Kidney (tissue), 14 donors: ENCODE results near the gene SPTBN5. TPM values are rescaled to one million over a fixed set of nuclear protein-coding genes. Genes with fewer than 3 reads are reported as not detected.

ENCODE experiments used
- DNase-seq, 5 donors: peaks; one replicate each; pipeline ENCODE4 v3.0.0-alpha.2; 2013 to 2020
- FAIRE-seq: peaks from 2 replicates; lab custom pipeline; 2012; peaks lifted over from hg19 to GRCh38; lab: Jason Lieb, UNC
- H3K27ac ChIP-seq, 2 donors: one replicate each; pipeline ENCODE4 v1.7.0; 2013; ENCODE audit warnings: low read depth in 2 of 2, low read length in 2 of 2, inconsistent platforms in 1 of 2
- H3K27me3 ChIP-seq: one replicate; pipeline ENCODE4 v1.7.1; 2013; ENCODE audit warnings: low read length, inconsistent platforms; ENCODE audit not compliant: control insufficient read depth, insufficient read depth
- H3K36me3 ChIP-seq, 3 donors: one replicate each; pipeline versions ENCODE4 v1.7.0 to v1.7.1; 2013; ENCODE audit warnings: low read length in 3 of 3, control low read depth in 1 of 3, inconsistent platforms in 1 of 3; ENCODE audit not compliant: insufficient read depth in 3 of 3, control insufficient read depth in 2 of 3
- H3K4me1 ChIP-seq, 3 donors: one replicate each; pipeline versions ENCODE4 v1.7.0 to v1.7.1; 2013; ENCODE audit warnings: low read length in 3 of 3, inconsistent platforms in 1 of 3, low read depth in 1 of 3; ENCODE audit not compliant: control insufficient read depth in 2 of 3, insufficient read depth in 2 of 3
- H3K4me3 ChIP-seq, 3 donors: one replicate each; pipeline versions ENCODE4 v1.7.0 to v1.8.1; 2013; ENCODE audit warnings: low read length in 3 of 3, control low read depth in 1 of 3, inconsistent platforms in 1 of 3
- H3K9ac ChIP-seq, 3 donors: one replicate each; pipeline versions ENCODE4 v1.7.0 to v1.7.1; 2013; ENCODE audit warnings: low read length in 3 of 3, control low read depth in 1 of 3, inconsistent platforms in 1 of 3
- H3K9me3 ChIP-seq, 3 donors: one replicate each; pipeline versions ENCODE4 v1.7.0 to v1.7.1; 2013; ENCODE audit warnings: low read length in 3 of 3, control low read depth in 1 of 3, inconsistent platforms in 1 of 3; ENCODE audit not compliant: control insufficient read depth in 2 of 3, insufficient read depth in 1 of 3
- intact Hi-C: fragments of 100-400 bp; cut with DNase I; formaldehyde crosslinking; loops from one replicate; pipeline ENCODE4 v1.11.1; 2022
- polyA plus RNA-seq: library from polyadenylated mRNA; stranded (reverse); fragments of 350-450 nt; fragmentation: Illumina TruSeq; extraction: RNeasy Lipid Tissue Mini Kit (QIAGEN cat#74804); gene quantifications from one replicate; pipeline ENCODE4 v1.2.3, GENCODE V29; 2014; ENCODE audit warnings: low read depth, low replicate concordance; ENCODE audit not compliant: insufficient read depth
- total RNA-seq: library from RNA; stranded (reverse); fragmentation: NEBNext Ultra II Directional; extraction: Animal tissue kit (Norgen Biotek cat#: 25700); gene quantifications from one replicate; pipeline ENCODE4 v1.2.1, GENCODE V29; 2021
- TF ChIP-seq, protein P1 (sequence below): IDR thresholded peaks from 3 replicates; pipeline ENCODE4 v1.5.1; 2012; ENCODE audit warnings: mild to moderate bottlenecking, moderate library complexity, borderline replicate concordance; ENCODE audit not compliant: insufficient read depth; ENCODE audit errors: extremely low read depth
- donor health status: control.
- donor health status: control.
- donor health status: control.
- donor health status: control.
- donor health status: control.
- donor health status: DM: yes; HTN: yes; CAD: no.
- donor health status: Normal renal cell carcinoma (clear cell type).

SPTBN5 gene
- total and polyA plus RNA-seq, 2 donors from 2014 or later = 1.2 to 2.6 TPM

DNA sequence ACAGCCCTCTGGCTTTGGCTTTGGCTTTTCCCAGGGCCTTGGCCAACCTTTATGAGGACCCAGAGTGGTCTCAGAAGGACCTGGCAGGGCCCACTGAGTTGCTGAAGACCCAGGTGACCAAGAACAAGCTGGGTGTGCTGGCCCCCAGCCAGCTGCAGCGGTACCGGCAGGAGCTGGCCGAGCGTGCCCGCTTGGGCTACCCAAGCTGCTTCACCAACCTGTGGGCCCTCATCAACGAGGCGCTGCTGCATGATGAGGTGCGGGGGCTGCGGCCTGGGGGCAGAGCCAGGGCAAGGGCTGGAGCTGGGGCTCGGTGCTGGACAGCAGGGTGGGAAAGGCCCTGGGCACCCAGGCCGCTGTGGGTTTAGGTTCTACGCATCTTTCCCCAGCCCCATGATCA lies 49.0 kb downstream of the SPTBN5 start:
- H3K27ac ChIP-seq = no peak overlapping the region
- H3K4me1 ChIP-seq = no peaks in the 10 kb centered on the region
- FAIRE-seq (no peak), DNase-seq (no peak)
- H3K9me3 ChIP-seq = no peaks in the 10 kb centered on the region
- TF ChIP-seq, protein P1, sequence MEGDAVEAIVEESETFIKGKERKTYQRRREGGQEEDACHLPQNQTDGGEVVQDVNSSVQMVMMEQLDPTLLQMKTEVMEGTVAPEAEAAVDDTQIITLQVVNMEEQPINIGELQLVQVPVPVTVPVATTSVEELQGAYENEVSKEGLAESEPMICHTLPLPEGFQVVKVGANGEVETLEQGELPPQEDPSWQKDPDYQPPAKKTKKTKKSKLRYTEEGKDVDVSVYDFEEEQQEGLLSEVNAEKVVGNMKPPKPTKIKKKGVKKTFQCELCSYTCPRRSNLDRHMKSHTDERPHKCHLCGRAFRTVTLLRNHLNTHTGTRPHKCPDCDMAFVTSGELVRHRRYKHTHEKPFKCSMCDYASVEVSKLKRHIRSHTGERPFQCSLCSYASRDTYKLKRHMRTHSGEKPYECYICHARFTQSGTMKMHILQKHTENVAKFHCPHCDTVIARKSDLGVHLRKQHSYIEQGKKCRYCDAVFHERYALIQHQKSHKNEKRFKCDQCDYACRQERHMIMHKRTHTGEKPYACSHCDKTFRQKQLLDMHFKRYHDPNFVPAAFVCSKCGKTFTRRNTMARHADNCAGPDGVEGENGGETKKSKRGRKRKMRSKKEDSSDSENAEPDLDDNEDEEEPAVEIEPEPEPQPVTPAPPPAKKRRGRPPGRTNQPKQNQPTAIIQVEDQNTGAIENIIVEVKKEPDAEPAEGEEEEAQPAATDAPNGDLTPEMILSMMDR = no peak
- no peak overlapping the region for H3K9ac ChIP-seq
- H3K27me3 ChIP-seq = no peaks in the 10 kb centered on the region
- H3K36me3 ChIP-seq = peaks cover 0 to 15% (median 2%) of the 10 kb centered on the region in 3 donors
- H3K4me3 ChIP-seq = no peak overlapping the region
- intact Hi-C loops = no loop called here

DNA sequence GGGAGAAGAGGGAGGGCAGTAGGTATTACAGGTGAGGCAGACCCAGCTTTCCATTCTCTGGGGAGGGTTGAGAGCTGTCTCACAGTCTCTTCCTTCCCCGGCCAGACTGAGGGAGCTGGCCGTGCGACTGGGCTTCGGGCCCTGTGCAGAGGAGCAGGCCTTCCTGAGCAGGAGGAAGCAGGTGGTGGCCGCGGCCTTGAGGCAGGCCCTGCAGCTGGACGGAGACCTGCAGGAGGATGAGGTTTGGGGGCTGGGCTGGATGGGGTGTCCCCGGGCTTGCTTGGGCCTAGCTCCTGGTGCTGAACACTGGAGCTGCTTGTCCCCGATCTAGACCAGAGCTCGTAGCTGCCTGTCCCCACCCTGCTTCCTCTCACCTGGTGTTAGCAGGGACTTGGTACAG lies 50.3 kb downstream of the SPTBN5 start:
- no peak for DNase-seq

DNA sequence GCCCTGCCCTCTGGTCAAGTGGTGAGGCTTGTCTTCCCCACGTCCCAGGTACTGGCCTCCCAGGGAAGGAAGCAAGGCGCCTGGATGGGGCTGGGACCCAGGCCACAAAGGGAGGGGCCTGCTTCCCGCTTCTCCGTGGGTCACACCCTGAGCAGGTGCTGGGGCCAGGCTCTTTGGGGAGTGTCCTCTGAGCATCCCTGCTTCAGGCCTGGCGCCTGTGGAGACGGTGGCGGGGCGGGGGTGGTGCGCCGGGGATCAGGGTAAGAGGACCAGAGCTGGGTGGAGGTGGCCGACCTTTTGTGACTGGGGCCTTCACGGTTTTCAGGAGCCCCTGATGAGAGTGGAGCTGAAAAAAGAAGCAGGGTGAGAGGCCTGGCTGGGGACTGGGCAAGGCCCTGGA lies 51.6 kb downstream of the SPTBN5 start:
- H3K9ac ChIP-seq = no peak overlapping the region
- no peak for FAIRE-seq
- peaks cover 0 to 10% (median 2%) of the 10 kb centered on the region in 3 donors for H3K36me3 ChIP-seq
- intact Hi-C loops = no loop called here
- no peaks in the 10 kb centered on the region for H3K4me1 ChIP-seq
- no peaks in the 10 kb centered on the region for H3K9me3 ChIP-seq
- H3K27me3 ChIP-seq = no peaks in the 10 kb centered on the region
- TF ChIP-seq, protein P1 = no peak
- H3K4me3 ChIP-seq = no peak overlapping the region
- H3K27ac ChIP-seq = no peak overlapping the region
- no peak for DNase-seq

More for the DNA sequence above, 50.3 kb downstream of the SPTBN5 start:
- TF ChIP-seq, protein P1 = no peak
- intact Hi-C loops = no loop called here
- no peaks in the 10 kb centered on the region for H3K27me3 ChIP-seq
- no peak overlapping the region for H3K9ac ChIP-seq
- peaks cover 0 to 15% (median 2%) of the 10 kb centered on the region in 3 donors for H3K36me3 ChIP-seq
- no peak overlapping the region for H3K4me3 ChIP-seq
- no peak for FAIRE-seq
- H3K27ac ChIP-seq = no peak overlapping the region
- no peaks in the 10 kb centered on the region for H3K4me1 ChIP-seq
- H3K9me3 ChIP-seq = no peaks in the 10 kb centered on the region

DNA sequence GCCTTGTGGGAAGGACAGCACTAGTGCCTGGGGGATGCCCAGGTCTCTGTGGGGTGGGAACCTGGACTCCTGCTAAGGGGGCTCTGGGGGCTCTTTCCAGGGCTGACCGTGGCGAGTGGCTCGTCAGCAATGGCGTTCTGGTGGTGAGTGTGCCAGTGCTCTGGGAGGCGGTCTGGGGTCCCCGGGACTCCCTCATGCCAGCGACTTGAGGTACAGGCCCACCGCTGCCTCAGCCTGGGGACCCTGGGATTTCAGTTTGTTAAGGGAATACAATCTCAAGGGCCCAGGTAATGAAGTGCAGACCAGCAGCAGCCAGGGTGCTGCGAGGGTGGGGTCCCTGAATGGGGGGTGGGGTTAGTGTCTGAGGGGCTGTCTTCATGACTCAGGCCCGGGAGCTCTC lies 52.7 kb downstream of the SPTBN5 start:
- H3K27me3 ChIP-seq = no peaks in the 10 kb centered on the region
- H3K36me3 ChIP-seq = peaks cover 0 to 3% (median 0%) of the 10 kb centered on the region in 3 donors
- no peak for FAIRE-seq

More for the DNA sequence above, 52.7 kb downstream of the SPTBN5 start:
- no peak overlapping the region for H3K9ac ChIP-seq
- H3K4me1 ChIP-seq = no peaks in the 10 kb centered on the region
- H3K9me3 ChIP-seq = no peaks in the 10 kb centered on the region
- intact Hi-C loops = no loop called here
- DNase-seq = no peak
- no peak overlapping the region for H3K4me3 ChIP-seq
- H3K27ac ChIP-seq = no peak overlapping the region
- TF ChIP-seq, protein P1 = no peak
